Measurements from ENCODE around the gene CSNK1A1.

DNA sequence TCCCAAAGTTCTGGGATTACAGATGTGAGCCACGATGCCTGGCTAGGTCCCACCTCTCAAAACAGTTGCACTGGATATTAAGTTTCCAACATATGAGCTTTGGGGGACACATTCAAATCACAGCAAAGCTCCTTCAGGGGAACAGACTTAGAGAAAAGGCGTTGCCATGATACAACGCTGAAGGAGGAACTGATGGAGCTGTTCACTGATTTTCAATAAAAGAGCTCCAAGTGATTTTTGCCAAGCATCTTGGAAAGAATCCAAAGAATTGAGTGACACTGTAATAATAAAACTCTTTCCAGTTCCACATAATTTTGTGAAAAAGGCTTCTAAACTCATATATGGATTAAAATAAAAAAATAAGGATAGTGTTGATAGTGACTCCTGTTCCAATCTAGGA lies 72.5 kb downstream of the CSNK1A1 start:
- TF ChIP-seq, protein P1, sequence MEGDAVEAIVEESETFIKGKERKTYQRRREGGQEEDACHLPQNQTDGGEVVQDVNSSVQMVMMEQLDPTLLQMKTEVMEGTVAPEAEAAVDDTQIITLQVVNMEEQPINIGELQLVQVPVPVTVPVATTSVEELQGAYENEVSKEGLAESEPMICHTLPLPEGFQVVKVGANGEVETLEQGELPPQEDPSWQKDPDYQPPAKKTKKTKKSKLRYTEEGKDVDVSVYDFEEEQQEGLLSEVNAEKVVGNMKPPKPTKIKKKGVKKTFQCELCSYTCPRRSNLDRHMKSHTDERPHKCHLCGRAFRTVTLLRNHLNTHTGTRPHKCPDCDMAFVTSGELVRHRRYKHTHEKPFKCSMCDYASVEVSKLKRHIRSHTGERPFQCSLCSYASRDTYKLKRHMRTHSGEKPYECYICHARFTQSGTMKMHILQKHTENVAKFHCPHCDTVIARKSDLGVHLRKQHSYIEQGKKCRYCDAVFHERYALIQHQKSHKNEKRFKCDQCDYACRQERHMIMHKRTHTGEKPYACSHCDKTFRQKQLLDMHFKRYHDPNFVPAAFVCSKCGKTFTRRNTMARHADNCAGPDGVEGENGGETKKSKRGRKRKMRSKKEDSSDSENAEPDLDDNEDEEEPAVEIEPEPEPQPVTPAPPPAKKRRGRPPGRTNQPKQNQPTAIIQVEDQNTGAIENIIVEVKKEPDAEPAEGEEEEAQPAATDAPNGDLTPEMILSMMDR (IDR thresholded peaks at IDR 0.05): no peak
- no peak for TF ChIP-seq REST (IDR thresholded peaks at IDR 0.05; ENCODE audit: insufficient read depth in 1 of 2, low read depth in 2 of 2, low read length in 1 of 2)
- no peak for TF ChIP-seq POLR2AphosphoS5 (IDR thresholded peaks at IDR 0.05; ENCODE audit: low read depth, low read length)
- TF ChIP-seq SIN3A (IDR thresholded peaks at IDR 0.05; ENCODE audit: borderline replicate concordance, insufficient read depth, low read depth, low read length): no peak
- TF ChIP-seq TCF7L2 (IDR thresholded peaks at IDR 0.05; ENCODE audit: low read depth, low read length): no peak

All from Panc1 (cell line).